ENCODE data around the gene NT5DC3.

Gene NT5DC3

DNA sequence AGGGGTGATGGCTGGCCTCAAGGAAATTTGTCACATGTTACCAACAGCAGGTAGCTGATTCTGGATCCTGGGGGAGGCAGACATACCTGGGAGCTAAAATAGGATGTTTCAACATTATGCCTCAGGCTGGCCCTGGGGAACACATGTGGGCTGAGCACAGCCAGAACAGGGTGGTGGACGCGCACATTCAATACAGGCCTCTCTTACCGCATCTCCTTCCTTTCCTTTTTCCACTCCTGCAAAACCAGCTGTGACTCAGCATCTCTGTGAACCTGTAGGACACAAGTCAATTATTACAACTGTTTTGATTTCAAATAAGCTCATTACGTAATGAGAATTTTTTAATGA, 61.0 kb downstream of the NT5DC3 start:
- DNase-seq: no peak

GRCh38 chr12:103779410-103780092, 61.5 kb downstream of the NT5DC3 start:
- DNase-seq: no peak

DNA sequence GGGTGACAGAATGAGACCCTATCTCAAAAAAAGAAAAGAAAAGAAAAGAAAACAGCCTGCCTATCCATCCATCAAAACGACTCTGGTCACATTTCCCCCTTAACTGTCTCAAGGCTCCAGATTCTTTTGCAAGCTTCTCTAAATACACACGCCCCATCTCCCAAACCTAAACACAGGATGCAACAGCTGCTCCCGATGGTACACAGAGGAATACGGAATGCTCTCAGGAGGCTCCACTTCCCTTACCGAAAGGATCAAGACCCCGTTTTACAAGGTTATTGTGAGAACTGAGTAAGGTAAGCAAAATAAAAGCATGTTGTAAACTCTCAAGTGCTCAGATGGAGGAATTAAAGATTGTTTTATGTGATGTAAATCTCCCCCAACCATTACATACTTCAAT, 62.3 kb downstream of the NT5DC3 start:
- DNase-seq: no peak

- no peak for DNase-seq
These were observed 66.0 kb downstream of the NT5DC3 start for GRCh38 chr12:103774977-103775560.

GRCh38 chr12:103773109-103773910, 67.7 kb downstream of the NT5DC3 start:
- DNase-seq: no peak

GRCh38 chr12:103772367-103773108, 68.5 kb downstream of the NT5DC3 start:
- DNase-seq: no peak

GRCh38 chr12:103771466-103771865, 69.6 kb downstream of the NT5DC3 start:
- DNase-seq: no peak

GRCh38 chr12:103769240-103769945, 71.6 kb downstream of the NT5DC3 start:
- no peak for DNase-seq

DNA sequence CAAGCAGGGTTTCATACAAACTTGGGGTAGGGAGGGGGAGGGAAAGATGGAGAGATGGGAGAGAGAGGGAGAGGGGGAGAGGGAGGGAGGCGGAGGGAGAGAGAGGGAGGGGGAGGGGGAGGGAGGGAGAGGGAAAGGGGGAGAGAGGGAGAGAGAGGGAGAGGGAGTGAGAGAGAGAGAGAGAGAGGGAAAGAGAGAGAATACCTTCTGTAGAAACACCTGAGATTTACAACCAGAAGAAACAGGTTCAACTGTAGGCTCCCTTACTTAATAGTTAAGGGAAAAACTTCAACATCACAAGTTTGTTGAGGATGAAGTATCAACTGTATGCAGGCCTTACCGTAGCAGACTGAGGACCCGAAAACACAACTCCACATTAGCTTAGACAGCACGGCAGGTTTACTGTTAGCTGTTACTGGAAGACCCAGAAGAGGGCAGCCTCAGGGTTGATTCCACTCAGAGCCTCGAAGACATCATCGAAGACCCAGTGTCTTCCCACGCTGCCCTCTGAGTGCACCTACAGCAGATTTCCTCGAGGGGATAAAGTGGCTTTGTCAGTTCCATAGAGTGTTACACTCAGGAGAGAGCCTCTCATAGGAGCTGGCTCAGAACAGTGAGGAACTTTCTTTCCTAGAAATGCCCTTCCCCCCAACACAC, 72.4 kb downstream of the NT5DC3 start:
- DNase-seq: no peak

GRCh38 chr12:103766028-103766427, 75.0 kb downstream of the NT5DC3 start:
- DNase-seq: no peak

DNA sequence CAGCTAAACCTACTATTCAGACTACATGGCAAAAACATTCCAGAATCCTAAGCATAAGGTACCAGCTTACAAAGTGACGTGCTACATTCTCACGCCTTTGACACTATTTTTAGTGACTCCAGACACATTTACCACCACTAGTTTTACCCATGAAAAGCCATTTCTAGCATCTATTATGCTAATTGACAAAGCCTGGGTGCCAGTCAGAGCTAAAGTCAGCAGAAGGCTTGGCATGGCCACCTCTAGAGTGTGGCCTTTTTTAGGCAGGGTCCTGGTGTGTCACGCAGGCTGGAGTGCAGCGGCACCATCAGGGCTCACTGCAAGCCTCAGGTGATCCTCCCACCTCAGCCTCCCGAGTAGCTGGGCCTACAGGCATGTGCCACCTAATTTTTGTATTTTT, 75.7 kb downstream of the NT5DC3 start:
- no peak for DNase-seq

DNA sequence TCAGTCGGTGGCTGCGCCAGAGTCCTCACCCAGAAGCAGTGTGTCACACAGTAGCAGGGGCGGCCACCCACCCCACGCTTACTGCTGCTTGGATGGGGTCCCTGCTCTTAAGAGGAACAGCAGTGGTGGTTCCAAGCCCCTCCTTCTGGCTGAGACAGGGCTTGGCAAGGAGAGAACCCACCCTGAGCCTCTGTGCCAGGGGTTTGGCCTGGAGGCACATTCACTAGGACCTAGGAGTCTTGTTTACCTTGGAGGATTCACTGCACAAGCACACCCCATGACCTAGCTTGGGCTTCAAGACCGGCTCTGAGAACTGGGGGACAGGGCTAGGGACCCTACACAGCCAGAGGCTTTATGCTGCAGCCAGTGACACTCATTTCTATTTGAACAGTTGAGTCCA, 78.6 kb downstream of the NT5DC3 start:
- no peak for DNase-seq

- no peak for DNase-seq
These were observed 82.5 kb downstream of the NT5DC3 start for GRCh38 chr12:103758310-103759089.

DNA sequence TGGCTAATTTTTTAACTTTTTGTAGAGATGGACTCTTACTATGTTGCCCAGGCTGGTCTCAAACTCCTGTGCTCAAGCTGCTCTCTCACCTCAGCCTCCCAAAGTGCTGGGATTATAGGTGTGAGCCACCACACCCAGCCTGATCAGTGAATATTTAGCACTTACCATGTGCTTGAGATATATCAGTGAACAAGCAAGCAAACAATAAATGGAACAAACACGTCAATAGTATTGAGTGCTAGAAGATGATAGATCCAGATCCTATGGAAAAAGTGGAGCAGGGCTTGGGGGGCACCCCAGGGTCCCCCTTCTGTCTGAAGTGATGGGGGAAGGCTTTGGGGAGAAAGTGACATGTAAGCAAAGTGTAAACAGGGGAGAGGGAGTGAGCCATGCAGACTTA, 83.8 kb downstream of the NT5DC3 start:
- no peak for DNase-seq

DNA sequence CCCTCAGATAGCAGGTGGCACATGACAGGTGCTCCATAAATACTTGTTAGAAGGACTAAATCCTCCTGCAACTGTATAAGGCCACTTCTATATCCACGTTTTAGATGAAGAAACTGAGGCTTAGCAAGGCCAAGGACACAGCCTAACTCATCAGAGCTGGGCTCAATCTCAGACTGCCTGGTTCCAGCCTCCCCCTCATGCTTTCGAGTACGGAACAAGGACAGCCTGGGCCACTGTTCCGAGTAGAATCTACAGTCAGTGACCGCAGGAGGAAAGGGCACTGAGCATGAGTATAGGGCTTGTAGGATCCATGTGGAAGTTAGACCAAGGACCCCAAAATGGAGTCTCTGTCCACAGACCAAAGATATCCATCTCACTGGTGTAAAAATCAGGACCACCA, 84.6 kb downstream of the NT5DC3 start:
- DNase-seq: no peak

DNA sequence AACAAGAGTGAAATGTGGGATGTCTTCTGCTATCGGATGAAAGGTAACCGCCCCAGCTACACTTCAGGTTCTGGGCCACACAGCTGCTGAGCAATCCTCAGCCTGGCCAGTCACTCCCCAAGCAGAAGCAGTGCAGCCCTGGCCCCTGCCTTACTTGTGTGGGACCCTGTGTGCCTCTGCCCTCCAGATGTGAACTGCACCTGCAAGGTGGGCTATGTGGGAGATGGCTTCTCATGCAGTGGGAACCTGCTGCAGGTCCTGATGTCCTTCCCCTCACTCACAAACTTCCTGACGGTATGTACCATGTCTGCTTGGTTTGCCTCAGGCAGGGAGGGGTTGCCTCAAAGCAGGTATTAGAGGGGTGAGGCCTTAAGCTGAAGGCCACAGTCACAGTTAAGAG, 85.6 kb downstream of the NT5DC3 start:
- DNase-seq: no peak

- no peak for DNase-seq
These were observed 89.4 kb downstream of the NT5DC3 start for GRCh38 chr12:103751600-103751999.

- no peak for DNase-seq
These were observed 89.9 kb downstream of the NT5DC3 start for GRCh38 chr12:103751171-103751570.

GRCh38 chr12:103748875-103749274, 92.2 kb downstream of the NT5DC3 start:
- no peak for DNase-seq

GRCh38 chr12:103748002-103748401, 93.0 kb downstream of the NT5DC3 start:
- DNase-seq: no peak

- DNase-seq: no peak
These were observed 95.1 kb downstream of the NT5DC3 start for GRCh38 chr12:103745962-103746361.

GRCh38 chr12:103743788-103744187, 97.2 kb downstream of the NT5DC3 start:
- DNase-seq: no peak
